ENCODE data around the gene PRDM7. TPM values are rescaled to one million over a fixed set of nuclear protein-coding genes. Genes with fewer than 3 reads are reported as not detected.

PRDM7 gene
- total and polyA plus RNA-seq, 2 of the 8 experiments (the other 6 are each of a cell fraction or from before 2014, with no cell fraction given) = 0.02 TPM; not detected in 1

DNA sequence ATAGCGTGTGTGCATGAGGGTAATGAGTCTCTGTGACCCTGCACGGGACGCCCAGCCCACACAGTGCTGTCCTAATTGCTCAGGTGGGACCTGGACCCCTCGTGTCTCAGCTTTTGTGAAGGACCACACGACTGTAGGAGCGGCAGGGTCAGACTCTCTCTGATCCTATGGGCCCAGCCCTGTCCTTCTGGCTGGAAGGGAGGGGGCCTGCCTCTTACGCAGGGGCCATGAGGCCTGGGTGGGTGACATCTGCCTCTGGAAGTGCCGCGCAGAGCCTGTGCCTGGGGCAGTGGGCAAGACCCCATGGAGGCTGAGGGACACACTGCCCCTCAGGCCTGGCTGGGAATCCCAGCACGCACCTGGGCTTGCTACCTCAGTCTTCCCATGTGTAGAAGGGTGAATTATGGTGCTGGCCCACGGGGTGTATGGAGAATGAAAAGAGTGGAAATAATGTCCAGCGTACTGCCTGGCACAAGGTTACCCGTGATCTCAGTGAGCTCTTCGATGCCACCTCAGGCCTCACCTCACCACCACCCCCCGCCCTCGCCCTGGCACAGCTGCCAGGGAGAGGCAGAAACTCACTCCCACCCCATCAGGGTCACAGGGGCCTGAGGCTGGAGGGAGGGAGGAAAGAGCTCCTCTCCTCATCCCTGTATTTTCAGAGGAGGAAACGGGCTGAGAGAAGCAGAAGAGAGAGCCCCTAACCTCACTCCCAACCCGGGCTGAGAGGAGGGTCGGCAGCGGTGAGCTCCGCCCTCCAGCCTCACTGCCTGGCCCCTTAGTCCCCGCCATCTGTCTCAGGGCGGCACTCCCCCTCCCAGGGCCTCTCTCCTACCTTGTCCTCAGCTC, 30.8 kb downstream of the PRDM7 start (continued):
- TF ChIP-seq, protein P1, sequence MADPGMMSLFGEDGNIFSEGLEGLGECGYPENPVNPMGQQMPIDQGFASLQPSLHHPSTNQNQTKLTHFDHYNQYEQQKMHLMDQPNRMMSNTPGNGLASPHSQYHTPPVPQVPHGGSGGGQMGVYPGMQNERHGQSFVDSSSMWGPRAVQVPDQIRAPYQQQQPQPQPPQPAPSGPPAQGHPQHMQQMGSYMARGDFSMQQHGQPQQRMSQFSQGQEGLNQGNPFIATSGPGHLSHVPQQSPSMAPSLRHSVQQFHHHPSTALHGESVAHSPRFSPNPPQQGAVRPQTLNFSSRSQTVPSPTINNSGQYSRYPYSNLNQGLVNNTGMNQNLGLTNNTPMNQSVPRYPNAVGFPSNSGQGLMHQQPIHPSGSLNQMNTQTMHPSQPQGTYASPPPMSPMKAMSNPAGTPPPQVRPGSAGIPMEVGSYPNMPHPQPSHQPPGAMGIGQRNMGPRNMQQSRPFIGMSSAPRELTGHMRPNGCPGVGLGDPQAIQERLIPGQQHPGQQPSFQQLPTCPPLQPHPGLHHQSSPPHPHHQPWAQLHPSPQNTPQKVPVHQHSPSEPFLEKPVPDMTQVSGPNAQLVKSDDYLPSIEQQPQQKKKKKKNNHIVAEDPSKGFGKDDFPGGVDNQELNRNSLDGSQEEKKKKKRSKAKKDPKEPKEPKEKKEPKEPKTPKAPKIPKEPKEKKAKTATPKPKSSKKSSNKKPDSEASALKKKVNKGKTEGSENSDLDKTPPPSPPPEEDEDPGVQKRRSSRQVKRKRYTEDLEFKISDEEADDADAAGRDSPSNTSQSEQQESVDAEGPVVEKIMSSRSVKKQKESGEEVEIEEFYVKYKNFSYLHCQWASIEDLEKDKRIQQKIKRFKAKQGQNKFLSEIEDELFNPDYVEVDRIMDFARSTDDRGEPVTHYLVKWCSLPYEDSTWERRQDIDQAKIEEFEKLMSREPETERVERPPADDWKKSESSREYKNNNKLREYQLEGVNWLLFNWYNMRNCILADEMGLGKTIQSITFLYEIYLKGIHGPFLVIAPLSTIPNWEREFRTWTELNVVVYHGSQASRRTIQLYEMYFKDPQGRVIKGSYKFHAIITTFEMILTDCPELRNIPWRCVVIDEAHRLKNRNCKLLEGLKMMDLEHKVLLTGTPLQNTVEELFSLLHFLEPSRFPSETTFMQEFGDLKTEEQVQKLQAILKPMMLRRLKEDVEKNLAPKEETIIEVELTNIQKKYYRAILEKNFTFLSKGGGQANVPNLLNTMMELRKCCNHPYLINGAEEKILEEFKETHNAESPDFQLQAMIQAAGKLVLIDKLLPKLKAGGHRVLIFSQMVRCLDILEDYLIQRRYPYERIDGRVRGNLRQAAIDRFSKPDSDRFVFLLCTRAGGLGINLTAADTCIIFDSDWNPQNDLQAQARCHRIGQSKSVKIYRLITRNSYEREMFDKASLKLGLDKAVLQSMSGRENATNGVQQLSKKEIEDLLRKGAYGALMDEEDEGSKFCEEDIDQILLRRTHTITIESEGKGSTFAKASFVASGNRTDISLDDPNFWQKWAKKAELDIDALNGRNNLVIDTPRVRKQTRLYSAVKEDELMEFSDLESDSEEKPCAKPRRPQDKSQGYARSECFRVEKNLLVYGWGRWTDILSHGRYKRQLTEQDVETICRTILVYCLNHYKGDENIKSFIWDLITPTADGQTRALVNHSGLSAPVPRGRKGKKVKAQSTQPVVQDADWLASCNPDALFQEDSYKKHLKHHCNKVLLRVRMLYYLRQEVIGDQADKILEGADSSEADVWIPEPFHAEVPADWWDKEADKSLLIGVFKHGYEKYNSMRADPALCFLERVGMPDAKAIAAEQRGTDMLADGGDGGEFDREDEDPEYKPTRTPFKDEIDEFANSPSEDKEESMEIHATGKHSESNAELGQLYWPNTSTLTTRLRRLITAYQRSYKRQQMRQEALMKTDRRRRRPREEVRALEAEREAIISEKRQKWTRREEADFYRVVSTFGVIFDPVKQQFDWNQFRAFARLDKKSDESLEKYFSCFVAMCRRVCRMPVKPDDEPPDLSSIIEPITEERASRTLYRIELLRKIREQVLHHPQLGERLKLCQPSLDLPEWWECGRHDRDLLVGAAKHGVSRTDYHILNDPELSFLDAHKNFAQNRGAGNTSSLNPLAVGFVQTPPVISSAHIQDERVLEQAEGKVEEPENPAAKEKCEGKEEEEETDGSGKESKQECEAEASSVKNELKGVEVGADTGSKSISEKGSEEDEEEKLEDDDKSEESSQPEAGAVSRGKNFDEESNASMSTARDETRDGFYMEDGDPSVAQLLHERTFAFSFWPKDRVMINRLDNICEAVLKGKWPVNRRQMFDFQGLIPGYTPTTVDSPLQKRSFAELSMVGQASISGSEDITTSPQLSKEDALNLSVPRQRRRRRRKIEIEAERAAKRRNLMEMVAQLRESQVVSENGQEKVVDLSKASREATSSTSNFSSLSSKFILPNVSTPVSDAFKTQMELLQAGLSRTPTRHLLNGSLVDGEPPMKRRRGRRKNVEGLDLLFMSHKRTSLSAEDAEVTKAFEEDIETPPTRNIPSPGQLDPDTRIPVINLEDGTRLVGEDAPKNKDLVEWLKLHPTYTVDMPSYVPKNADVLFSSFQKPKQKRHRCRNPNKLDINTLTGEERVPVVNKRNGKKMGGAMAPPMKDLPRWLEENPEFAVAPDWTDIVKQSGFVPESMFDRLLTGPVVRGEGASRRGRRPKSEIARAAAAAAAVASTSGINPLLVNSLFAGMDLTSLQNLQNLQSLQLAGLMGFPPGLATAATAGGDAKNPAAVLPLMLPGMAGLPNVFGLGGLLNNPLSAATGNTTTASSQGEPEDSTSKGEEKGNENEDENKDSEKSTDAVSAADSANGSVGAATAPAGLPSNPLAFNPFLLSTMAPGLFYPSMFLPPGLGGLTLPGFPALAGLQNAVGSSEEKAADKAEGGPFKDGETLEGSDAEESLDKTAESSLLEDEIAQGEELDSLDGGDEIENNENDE (IDR thresholded peaks at IDR 0.05; ENCODE audit: insufficient replicate concordance, low read length) = no peak
- peak in 1 of 2 experiments; percentile 13; a peak in 1 of 3 replicates for TF ChIP-seq POLR2A (IDR thresholded peaks at IDR 0.05; ENCODE audit: control extremely low read depth in 1 of 2, low read depth in 2 of 2, low read length in 2 of 2)

Measured in H1 (cell line).